Glomerular visceral epithelial cell (primary cell): Measurements from ENCODE around the gene FAM184B.

Experiments
- DNase-seq: peaks from one replicate; pipeline ENCODE4 v3.0.0-alpha.2; 2016; ENCODE audit errors: extremely low spot score

Gene FAM184B

DNA sequence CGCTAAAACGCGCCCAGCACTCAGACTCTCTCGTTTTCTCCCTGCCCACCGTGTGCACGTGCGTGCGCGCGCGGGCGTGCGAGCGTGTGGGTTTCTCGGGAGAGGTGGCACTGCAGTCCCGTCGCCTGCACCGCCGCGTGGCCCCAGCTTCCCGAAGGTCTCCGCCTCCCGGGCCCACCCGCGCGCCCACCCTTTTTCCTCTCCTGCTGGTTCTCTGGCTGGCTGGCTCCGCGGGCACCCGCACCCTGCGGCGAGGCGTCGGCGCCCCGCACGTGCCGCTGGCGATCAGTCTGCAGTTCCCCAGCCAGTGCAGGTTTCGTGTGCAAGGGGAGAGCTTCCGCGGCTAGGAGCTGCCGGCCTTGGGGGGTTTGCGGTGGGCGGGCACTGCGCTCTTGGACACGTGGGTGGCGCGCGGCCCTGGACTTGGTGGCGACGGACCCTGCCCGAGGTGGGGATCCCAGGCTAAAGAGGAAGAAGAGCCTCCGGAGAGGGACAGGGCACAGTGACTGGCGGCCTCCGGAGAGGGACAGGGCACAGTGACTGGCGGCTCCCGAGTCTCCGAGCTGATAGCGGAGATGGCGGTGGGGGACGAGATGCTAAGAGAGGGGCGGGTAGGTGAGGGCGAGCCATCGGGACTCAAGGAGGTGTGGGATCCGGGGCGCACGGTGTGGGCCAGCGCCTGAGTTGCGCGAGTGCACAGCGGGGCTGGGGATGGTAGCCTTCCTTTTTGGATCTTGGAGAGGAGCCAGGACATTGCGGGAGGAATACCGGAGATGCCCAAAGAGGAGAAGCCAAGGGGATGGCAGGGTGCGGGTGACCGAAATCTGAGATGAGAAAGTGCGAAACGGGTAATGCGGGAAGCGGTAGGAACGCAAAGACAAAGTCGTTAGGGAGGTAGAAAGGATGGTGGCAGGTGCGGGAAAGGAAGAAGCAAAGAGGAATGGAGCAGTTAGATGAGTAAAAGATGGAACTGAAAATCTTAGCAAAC is at the start of gene FAM184B:
Gene FAM184B, minus strand, starts transcription at position 322 of the 988 bp plus-strand sequence. CDS start 322 bp downstream, outside the sequence.
- no peak for DNase-seq

- no peak for DNase-seq
These were observed 42.6 kb upstream of the FAM184B start for GRCh38 chr4:17823871-17824669.

DNA sequence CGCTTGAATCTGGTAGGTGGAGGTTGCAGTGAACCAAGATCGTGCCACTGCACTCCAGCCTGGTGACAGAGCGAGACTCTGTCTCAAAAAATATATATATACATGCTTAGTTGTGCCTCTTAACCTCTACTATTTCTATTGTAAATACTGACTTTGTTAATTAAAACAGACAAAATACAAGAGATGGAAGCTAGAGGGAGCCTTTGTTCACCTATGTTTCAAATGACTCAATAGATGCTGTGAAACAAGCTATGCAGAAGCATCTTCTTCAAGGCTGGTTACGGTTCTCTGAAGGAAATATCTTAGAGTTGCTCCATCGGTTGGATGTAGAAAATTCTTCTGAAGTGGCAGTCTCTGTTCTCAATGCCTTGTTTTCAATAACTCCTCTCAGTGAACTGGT is 35.6 kb upstream of the FAM184B start:
- DNase-seq = peak; percentile 52

GRCh38 chr4:17816142-17816541 is 34.7 kb upstream of the FAM184B start:
- DNase-seq = no peak

DNA sequence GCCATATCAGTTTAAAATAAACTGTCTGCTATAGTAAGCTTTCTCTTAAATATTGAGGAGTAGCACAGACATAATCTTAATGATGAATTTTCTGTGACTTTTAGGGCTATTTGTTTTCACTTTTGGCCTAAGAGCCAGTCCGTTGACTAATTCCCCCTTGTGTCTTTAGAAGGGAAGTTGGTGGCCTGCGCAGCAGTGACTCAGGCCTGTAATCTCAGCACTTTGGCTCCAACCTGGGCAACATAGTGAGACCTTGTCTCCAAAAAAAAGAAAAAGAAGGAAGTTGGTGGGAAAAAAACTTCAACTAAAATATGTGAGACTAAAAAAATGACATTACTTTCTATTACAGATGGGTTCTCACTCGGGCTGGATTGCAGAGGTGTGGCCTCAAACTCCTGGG is 32.7 kb upstream of the FAM184B start:
- peak; percentile 24 for DNase-seq

DNA sequence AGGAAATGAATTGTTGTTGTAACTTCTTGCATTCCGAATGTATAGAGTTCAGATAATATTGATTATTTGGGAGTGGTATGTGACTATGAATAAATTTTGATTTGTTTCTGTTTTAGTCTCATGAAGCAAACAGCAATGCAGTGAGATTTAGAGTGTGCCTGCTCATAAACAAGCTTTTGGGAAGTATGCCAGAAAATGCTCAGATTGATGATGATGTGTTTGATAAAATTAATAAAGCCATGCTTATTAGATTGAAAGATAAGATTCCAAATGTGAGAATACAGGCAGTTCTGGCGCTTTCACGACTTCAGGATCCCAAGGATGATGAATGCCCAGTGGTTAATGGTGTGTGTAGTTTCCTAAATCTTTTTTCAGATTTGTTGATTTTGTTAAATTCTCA is 31.4 kb upstream of the FAM184B start:
- no peak for DNase-seq

- no peak for DNase-seq
These were observed 30.7 kb upstream of the FAM184B start for GRCh38 chr4:17812125-17812524.

GRCh38 chr4:17811078-17811603 is 29.7 kb upstream of the FAM184B start:
- DNase-seq = no peak

- peak; percentile 100 for DNase-seq
These were observed 29.0 kb upstream of the FAM184B start, which contains the start of the genes DCAF16 and NCAPG for GRCh38 chr4:17810260-17811077. Gene DCAF16, minus strand, starts transcription at chr4:17810757. Its CDS starts 6,616 bp downstream, at chr4:17804141. Gene NCAPG, plus strand, starts transcription at chr4:17810979. Its CDS starts 99 bp downstream, at chr4:17811078.

DNA sequence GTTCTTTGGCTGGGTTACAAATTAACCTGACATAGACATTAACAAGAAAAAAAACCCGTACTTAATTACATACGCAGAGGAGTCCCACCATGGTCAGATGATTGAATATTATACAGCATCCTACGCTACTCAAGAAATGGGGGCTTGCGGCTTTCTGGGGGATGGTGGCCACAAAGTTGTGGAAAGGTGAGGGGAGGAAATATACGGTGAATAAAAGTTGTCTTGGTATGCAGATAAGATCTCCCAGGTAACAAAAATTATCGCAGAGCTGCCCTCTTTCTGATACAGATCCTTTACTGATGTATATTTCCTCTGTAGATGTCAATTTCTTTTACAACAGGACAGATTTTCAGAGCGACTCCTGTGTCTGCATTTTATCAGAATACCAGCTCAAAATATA is 28.2 kb upstream of the FAM184B start:
- DNase-seq = no peak

DNA sequence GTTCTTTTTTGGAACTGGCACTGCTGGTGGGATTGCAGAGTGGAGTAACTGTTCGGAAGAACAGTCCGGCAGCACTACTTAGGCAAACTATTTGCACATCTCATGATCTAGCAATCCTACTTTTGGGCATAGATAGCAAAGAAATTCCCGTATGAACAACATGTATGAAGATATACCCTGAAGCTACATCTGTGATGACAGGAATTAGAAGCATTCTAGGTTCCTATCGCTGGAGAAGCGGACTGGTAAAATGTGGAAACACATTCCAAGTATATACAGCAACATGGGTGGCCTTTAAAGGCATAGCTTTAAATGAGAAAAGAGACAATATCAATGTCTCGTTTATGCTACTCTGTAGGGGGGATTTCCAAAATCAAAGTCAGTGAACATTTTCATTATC is 26.0 kb upstream of the FAM184B start:
- no peak for DNase-seq

DNA sequence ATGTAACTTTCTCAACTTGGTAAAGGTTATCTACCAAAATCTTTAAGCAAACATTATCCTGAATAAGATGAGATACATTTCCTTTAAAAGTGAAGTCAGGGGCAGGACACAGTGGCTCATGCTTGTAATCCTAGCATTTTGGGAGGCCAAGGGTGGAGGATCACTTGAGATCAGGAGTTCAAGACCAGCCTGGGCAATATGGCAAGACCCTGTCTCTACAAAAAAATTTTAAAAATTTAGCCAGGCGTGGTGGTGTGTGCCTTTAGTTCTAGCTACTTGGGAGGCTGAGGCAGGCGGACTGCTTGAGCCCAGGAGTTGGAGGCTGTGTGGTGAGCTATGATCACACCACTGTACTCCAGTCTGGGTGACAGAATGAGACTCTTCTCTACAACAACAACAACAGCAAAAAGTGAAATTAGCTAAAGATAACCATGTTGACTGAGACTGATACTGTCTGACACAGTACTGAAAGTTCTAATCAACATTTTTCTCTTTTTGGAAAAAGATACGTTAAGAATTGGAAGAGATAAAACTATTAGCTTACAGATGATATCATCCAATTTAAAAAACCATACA is 24.2 kb upstream of the FAM184B start:
- DNase-seq = no peak

DNA sequence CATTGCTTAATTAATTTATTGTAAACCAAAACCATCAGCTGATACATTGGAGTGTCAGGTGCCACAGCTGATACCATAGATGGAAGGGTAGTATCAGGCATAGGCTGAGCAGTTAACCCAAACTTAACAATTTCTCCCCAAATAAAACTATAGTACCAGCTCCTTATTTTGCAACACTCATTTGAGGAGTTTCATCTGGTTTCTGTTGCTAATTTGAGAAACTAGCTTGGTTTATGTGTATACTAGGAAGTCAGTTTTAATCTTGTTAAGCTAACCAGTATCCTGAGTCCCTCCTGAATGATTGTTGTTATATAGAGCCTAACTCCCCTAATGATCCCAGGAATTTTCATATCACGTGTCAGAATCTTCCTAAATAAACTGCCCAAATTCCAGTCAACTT is 16.4 kb upstream of the FAM184B start:
- no peak for DNase-seq

GRCh38 chr4:17794730-17795129 is 13.3 kb upstream of the FAM184B start:
- no peak for DNase-seq

DNA sequence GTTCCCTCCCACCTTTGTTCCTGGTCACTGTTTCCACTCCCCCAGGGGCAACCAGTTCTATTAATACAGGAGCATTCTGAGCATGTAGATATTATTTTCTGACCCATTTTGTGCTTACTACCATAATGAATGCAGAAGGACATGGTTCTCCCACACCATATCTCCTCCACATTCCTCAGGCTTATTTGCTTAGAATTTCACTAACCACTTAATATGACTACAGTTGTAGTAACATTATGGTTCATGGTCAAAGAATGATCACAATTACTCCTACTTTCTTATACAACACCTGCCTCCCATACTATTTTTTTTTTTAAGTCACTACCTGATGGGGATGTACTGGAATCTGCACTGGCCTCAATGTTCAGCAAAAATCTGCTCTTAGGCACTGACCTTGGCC is 7.5 kb upstream of the FAM184B start:
- no peak for DNase-seq

- peak; percentile 44 for DNase-seq
These were observed 5.9 kb upstream of the FAM184B start for GRCh38 chr4:17787315-17787714.

GRCh38 chr4:17786567-17786966 is 5.1 kb upstream of the FAM184B start:
- no peak for DNase-seq

DNA sequence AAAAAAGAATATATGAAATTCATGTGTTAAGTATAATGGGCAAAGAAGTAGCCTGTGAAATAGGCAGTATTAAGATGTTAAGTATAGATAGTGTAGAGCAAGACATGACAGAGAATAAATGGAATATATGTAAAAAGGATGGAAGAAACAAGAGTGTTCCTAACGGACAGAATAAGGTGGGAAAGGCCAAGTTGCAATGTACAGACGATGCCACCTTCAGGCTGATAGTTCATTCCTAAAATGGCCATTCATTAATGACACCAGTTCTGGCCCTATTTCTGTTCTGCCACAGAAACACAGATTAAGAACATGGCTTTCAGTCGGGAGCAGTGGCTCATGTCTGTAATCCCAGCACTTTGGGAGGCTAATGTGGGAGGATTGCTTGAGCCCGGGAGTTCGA is 4.4 kb upstream of the FAM184B start:
- DNase-seq = no peak

- no peak for DNase-seq
These were observed 721 bp downstream of the FAM184B start for GRCh38 chr4:17780501-17781299.

DNA sequence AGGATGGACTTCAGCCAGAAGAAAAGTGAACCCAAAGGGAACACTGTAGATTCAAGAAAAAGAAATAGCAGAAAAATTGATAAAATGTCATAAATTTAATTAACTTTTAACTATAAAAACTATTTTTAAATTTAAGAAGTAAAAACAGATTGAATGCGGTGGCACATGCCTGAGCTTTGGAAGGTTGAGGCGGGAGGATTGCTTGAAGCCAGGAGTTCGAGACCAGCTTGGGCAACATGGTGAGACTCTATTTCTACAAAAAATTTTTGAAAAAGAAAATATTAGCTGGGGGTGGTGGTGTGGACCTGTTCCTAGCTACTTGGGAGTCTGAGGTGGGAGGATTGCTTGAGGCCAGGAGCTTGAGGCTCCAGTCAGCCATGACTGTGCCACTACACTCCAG is 3.0 kb downstream of the FAM184B start:
- DNase-seq = no peak
